GM19452 (cell line): ENCODE measurements around the gene GTSF1L.
A peak's percentile ranks its signal among the peaks of the same experiment; 100 is the strongest.

ENCODE experiments used
- ATAC-seq: cut with Tn5 transposase; IDR thresholded peaks from one replicate; pipeline ENCODE4 v1.9.1; 2021; ENCODE audit not compliant: unreplicated experiment

GTSF1L gene

GRCh38 chr20:43746344-43747137 lies 19.7 kb upstream of the GTSF1L start:
- ATAC-seq = no peak

- no peak for ATAC-seq
These were observed 18.3 kb upstream of the GTSF1L start for GRCh38 chr20:43744966-43745730.

- ATAC-seq = no peak
These were observed 17.4 kb upstream of the GTSF1L start for GRCh38 chr20:43744151-43744611.

- no peak for ATAC-seq
These were observed 13.8 kb upstream of the GTSF1L start for GRCh38 chr20:43740642-43741041.

GRCh38 chr20:43739148-43739749 lies 12.4 kb upstream of the GTSF1L start:
- no peak for ATAC-seq

- no peak for ATAC-seq
These were observed 11.1 kb upstream of the GTSF1L start for GRCh38 chr20:43737925-43738324.

- ATAC-seq = peak; percentile 67
These were observed 9.9 kb upstream of the GTSF1L start for GRCh38 chr20:43736588-43737158.

- ATAC-seq = no peak
These were observed 5.1 kb upstream of the GTSF1L start for GRCh38 chr20:43731927-43732326.

- no peak for ATAC-seq
These were observed 4.7 kb upstream of the GTSF1L start for GRCh38 chr20:43731469-43731868.

GRCh38 chr20:43728686-43729255 lies 2.0 kb upstream of the GTSF1L start:
- ATAC-seq = no peak

- no peak for ATAC-seq
These were observed 1.3 kb upstream of the GTSF1L start for GRCh38 chr20:43727980-43728590.

- ATAC-seq = no peak
These were observed 469 bp downstream of the GTSF1L start for GRCh38 chr20:43726333-43726732.

GRCh38 chr20:43725666-43726065 lies 1.1 kb downstream of the GTSF1L start:
- no peak for ATAC-seq

GRCh38 chr20:43724383-43724782 lies 2.4 kb downstream of the GTSF1L start:
- ATAC-seq = no peak

GRCh38 chr20:43723735-43724134 lies 3.1 kb downstream of the GTSF1L start:
- no peak for ATAC-seq

GRCh38 chr20:43723186-43723585 lies 3.6 kb downstream of the GTSF1L start:
- ATAC-seq = no peak

GRCh38 chr20:43722153-43722505 lies 4.7 kb downstream of the GTSF1L start:
- no peak for ATAC-seq

- no peak for ATAC-seq
These were observed 5.2 kb downstream of the GTSF1L start for GRCh38 chr20:43721429-43722152.

GRCh38 chr20:43721097-43721428 lies 5.7 kb downstream of the GTSF1L start:
- no peak for ATAC-seq

- ATAC-seq = no peak
These were observed 6.8 kb downstream of the GTSF1L start for GRCh38 chr20:43720007-43720406.
